ENCODE measurements around the gene GTPBP3. TPM values are rescaled to one million over a fixed set of nuclear protein-coding genes. Genes with fewer than 3 reads are reported as not detected.

Gene GTPBP3
- total RNA-seq, 1 experiment from 2014 or later, result 53.2 TPM

- no TSS peak for BruUV-seq (replicated peaks)
- no peaks in the 10 kb centered on the region for H3K9me3 ChIP-seq (ENCODE audit: low read depth, low read length, poor library complexity, severe bottlenecking)
- peaks cover 13% of the 10 kb centered on the region for H3K4me1 ChIP-seq (ENCODE audit: insufficient read depth, low read length, poor library complexity, severe bottlenecking)
- no peaks in the 10 kb centered on the region for H3K27me3 ChIP-seq (replicated peaks; ENCODE audit: insufficient read depth, low read depth, low read length, poor library complexity)
- no peak overlapping the region for H3K4me3 ChIP-seq (ENCODE audit: low read depth, low read length, poor library complexity, severe bottlenecking)
- H3K36me3 ChIP-seq (ENCODE audit: insufficient read depth, low read length, poor library complexity, severe bottlenecking), result peaks cover 11% of the 10 kb centered on the region
- TF ChIP-seq CTCF (conservative IDR thresholded peaks at IDR 0.05; ENCODE audit: low read depth, low read length) (no peak), EZH2 (IDR thresholded peaks at IDR 0.05; ENCODE audit: borderline replicate concordance, low read depth, low read length, poor library complexity, severe bottlenecking) (no peak)
- peak; percentile 42 for DNase-seq (ENCODE audit: low spot score)
- H3K27ac ChIP-seq (ENCODE audit: low read depth, low read length, poor library complexity, severe bottlenecking), result no peak overlapping the region
- ChIA-PET POLR2A (ENCODE audit: low non-redundant PET) (no interaction called here), CTCF (interaction anchor here (1.4 kb wide), 1 partner anchor 9 kb away, joined by 3 read pairs; no protein-coding TSS in a partner anchor)
- intact Hi-C loops (cut with micrococcal nuclease; ENCODE audit: unreplicated experiment), result no loop called here
Measured at GRCh38 chr19:17339088-17339741, 1.9 kb downstream of the GTPBP3 start.

GRCh38 chr19:17340302-17340870 lies 3.0 kb downstream of the GTPBP3 start:
- BruUV-seq (replicated peaks), result no TSS peak
- CTCF ChIA-PET, result no interaction called here
- Histone ChIP-seq H3K27me3 (replicated peaks; ENCODE audit: insufficient read depth, low read depth, low read length, poor library complexity) (no peaks in the 10 kb centered on the region), H3K27ac (ENCODE audit: low read depth, low read length, poor library complexity, severe bottlenecking) (no peak overlapping the region), H3K4me3 (ENCODE audit: low read depth, low read length, poor library complexity, severe bottlenecking) (no peak overlapping the region), H3K36me3 (ENCODE audit: insufficient read depth, low read length, poor library complexity, severe bottlenecking) (peaks cover 11% of the 10 kb centered on the region), H3K4me1 (ENCODE audit: insufficient read depth, low read length, poor library complexity, severe bottlenecking) (peaks cover 13% of the 10 kb centered on the region), H3K9me3 (ENCODE audit: low read depth, low read length, poor library complexity, severe bottlenecking) (no peaks in the 10 kb centered on the region)
- peak; percentile 43 for DNase-seq (ENCODE audit: low spot score)
- no peak for TF ChIP-seq EZH2 (IDR thresholded peaks at IDR 0.05; ENCODE audit: borderline replicate concordance, low read depth, low read length, poor library complexity, severe bottlenecking)
- no peak for TF ChIP-seq CTCF (conservative IDR thresholded peaks at IDR 0.05; ENCODE audit: low read depth, low read length)
- intact Hi-C loops (cut with micrococcal nuclease; ENCODE audit: unreplicated experiment), result no loop called here
- POLR2A ChIA-PET (ENCODE audit: low non-redundant PET), result no interaction called here

GRCh38 chr19:17340871-17341357 lies 3.6 kb downstream of the GTPBP3 start:
- POLR2A ChIA-PET (ENCODE audit: low non-redundant PET), result no interaction called here
- BruUV-seq (replicated peaks), result no TSS peak
- Histone ChIP-seq H3K9me3 (ENCODE audit: low read depth, low read length, poor library complexity, severe bottlenecking) (no peaks in the 10 kb centered on the region), H3K4me3 (ENCODE audit: low read depth, low read length, poor library complexity, severe bottlenecking) (no peak overlapping the region), H3K27ac (ENCODE audit: low read depth, low read length, poor library complexity, severe bottlenecking) (no peak overlapping the region), H3K27me3 (replicated peaks; ENCODE audit: insufficient read depth, low read depth, low read length, poor library complexity) (no peaks in the 10 kb centered on the region), H3K36me3 (ENCODE audit: insufficient read depth, low read length, poor library complexity, severe bottlenecking) (peaks cover 11% of the 10 kb centered on the region), H3K4me1 (ENCODE audit: insufficient read depth, low read length, poor library complexity, severe bottlenecking) (peaks cover 13% of the 10 kb centered on the region)
- no peak for DNase-seq (ENCODE audit: low spot score)
- CTCF ChIA-PET, result no interaction called here
- intact Hi-C loops (cut with micrococcal nuclease; ENCODE audit: unreplicated experiment), result no loop called here
- TF ChIP-seq CTCF (conservative IDR thresholded peaks at IDR 0.05; ENCODE audit: low read depth, low read length) (no peak), EZH2 (IDR thresholded peaks at IDR 0.05; ENCODE audit: borderline replicate concordance, low read depth, low read length, poor library complexity, severe bottlenecking) (no peak)

Data from A673 (cell line).